ENCODE measurements around the gene AHCYL2. TPM values are rescaled to one million over a fixed set of nuclear protein-coding genes. Genes with fewer than 3 reads are reported as not detected.

The AHCYL2 gene
- total and polyA plus RNA-seq, 12 donors: 6.6 to 57.1 (median 21.7) TPM

DNA sequence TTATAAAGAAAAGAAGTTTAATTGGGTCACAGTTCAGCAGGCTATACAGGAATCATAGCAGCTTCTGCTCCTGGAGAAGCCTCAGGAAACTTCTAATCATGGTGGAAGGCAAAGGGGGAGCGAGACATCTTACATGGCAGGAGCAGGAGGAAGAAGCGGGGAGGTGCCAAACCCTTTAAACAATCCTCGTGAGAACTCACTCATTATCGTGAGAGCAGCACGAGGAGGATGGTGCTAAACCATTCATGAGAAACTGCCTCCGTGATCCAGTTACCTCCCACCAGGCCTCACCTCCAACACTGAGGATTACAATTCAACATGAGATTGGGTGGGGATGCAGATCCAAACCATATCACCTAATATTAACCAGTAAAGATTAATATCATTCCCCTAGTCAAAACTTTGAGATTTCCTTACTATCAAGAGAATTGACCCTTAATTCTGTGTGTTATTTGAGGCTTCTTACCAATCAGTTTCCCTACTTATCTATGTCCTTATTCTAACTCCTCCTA lies 38.0 kb upstream of the AHCYL2 start:
- Histone ChIP-seq H3K4me1 (replicated peaks in 1 of 2) (peaks cover 0 to 4% of the 10 kb centered on the region in 2 donors), H3K27me3 (no peaks in the 10 kb centered on the region), H3K27ac (no peak overlapping the region), H3K9me3 (replicated peaks in 1 of 3) (no peaks in the 10 kb centered on the region), H3K4me3 (no peak overlapping the region), H3K36me3 (replicated peaks in 1 of 2) (no peaks in the 10 kb centered on the region)
- WGBS, 4 donors: 75 to 95% (median 91%) methylated on average over 4 to 6 of the region's 6 CpGs
- no peak for DNase-seq
- no peak for TF ChIP-seq POLR2A (IDR thresholded peaks at IDR 0.05)
- TF ChIP-seq, protein P1, sequence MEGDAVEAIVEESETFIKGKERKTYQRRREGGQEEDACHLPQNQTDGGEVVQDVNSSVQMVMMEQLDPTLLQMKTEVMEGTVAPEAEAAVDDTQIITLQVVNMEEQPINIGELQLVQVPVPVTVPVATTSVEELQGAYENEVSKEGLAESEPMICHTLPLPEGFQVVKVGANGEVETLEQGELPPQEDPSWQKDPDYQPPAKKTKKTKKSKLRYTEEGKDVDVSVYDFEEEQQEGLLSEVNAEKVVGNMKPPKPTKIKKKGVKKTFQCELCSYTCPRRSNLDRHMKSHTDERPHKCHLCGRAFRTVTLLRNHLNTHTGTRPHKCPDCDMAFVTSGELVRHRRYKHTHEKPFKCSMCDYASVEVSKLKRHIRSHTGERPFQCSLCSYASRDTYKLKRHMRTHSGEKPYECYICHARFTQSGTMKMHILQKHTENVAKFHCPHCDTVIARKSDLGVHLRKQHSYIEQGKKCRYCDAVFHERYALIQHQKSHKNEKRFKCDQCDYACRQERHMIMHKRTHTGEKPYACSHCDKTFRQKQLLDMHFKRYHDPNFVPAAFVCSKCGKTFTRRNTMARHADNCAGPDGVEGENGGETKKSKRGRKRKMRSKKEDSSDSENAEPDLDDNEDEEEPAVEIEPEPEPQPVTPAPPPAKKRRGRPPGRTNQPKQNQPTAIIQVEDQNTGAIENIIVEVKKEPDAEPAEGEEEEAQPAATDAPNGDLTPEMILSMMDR (IDR thresholded peaks at IDR 0.05): no peak
- intact Hi-C loops (cut with DNase I): no loop called here

DNA sequence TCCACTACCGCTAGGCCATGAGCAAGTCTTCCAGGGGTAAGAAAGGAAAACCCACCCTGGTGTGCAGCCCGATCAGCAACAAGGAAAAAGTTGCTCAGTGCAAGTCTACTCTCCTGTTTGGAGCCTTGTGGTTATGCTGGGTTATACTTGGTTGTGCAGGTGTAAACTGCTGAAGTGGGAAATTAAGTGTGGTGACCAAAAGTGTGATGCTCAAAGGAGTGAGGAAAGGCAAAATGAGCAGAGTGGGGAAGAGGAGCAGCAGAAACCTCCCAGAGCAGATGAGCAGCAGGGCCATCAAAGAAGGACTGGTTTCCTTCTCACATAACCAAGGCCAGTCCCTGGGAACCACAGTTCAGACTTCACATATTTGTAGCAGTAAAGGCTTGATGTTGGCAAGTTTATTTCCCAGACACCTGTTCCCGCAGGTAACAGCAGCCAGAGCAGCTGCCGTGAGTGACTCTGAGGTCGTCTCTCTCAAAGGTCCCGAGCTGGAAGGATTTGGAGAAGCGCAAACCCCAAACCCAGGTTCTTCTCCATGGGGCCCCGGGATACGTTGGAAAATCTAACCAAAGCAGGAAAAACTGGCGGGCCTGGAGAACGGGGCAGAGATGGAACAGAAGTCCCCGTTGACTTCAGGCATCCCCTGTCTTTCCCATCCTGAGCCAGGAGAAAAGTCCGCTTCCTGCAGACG lies 37.0 kb upstream of the AHCYL2 start:
- no peak for DNase-seq
- Histone ChIP-seq H3K9me3 (replicated peaks in 1 of 3) (no peaks in the 10 kb centered on the region), H3K27ac (peak overlapping the region in 1 of 5 donors; percentile 46), H3K4me1 (replicated peaks in 1 of 2) (peaks cover 0 to 4% of the 10 kb centered on the region in 2 donors), H3K36me3 (replicated peaks in 1 of 2) (no peaks in the 10 kb centered on the region), H3K4me3 (peak overlapping the region in 2 of 4 donors; percentile 41 to 84), H3K27me3 (no peaks in the 10 kb centered on the region)
- intact Hi-C loops (cut with DNase I): no loop called here
- WGBS, 4 donors: 28 to 35% (median 31%) methylated on average over 14 of the region's 14 CpGs
- TF ChIP-seq POLR2A (IDR thresholded peaks at IDR 0.05): no peak
- TF ChIP-seq, protein P1 (IDR thresholded peaks at IDR 0.05): no peak

DNA sequence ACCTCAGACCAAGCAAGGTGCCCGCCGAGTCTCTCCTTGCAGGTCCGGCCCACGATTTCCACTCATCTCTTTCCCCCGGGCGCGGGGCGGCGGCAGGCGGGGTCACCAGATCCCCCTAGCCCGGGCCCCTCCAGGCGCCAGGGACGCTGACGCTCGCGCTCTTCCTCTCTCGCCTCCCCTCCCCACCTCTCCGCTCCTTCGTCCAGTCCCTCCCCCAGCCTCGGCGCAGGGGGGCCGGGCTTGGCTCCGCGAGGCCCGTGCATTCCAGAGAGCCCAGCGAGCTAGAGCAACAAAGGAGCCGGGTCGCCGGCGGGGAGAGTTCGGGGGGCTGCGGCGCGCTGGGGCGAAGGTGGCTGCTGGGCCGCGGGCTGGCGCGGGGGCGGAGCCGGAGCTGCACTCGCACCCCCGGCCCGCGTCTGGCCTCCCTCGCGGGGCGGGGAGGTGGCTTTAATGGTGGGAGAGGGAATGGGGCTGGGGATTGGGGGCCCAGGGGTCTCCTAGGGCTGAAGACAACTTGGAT lies 36.4 kb upstream of the AHCYL2 start, which contains the start of gene SMO:
Gene SMO (plus strand): TSS at position 262 of the 520 bp plus-strand sequence. CDS start 519 bp downstream, outside the sequence.
- Histone ChIP-seq H3K27ac (peak within 1 kb of the TSS in 1 of 5 donors; percentile 46), H3K4me1 (replicated peaks in 1 of 2) (peaks cover 0 to 4% of the 10 kb centered on the region in 2 donors), H3K27me3 (no peaks in the 10 kb centered on the region), H3K4me3 (peak within 1 kb of the TSS; percentile 41 to 84 (median 58)), H3K36me3 (replicated peaks in 1 of 2) (no peaks in the 10 kb centered on the region), H3K9me3 (replicated peaks in 1 of 3) (no peaks in the 10 kb centered on the region)
- intact Hi-C loops (cut with DNase I): no loop called here
- peak in 1 of 2 donors; percentile 11 for TF ChIP-seq POLR2A (IDR thresholded peaks at IDR 0.05)
- TF ChIP-seq, protein P1 (IDR thresholded peaks at IDR 0.05): no peak
- WGBS, 4 donors: 0 to 1% (median 1%) methylated on average over 3 to 48 of the region's 48 CpGs
- DNase-seq: peak in 4 of 7 donors; percentile 37 to 48 (median 42)

DNA sequence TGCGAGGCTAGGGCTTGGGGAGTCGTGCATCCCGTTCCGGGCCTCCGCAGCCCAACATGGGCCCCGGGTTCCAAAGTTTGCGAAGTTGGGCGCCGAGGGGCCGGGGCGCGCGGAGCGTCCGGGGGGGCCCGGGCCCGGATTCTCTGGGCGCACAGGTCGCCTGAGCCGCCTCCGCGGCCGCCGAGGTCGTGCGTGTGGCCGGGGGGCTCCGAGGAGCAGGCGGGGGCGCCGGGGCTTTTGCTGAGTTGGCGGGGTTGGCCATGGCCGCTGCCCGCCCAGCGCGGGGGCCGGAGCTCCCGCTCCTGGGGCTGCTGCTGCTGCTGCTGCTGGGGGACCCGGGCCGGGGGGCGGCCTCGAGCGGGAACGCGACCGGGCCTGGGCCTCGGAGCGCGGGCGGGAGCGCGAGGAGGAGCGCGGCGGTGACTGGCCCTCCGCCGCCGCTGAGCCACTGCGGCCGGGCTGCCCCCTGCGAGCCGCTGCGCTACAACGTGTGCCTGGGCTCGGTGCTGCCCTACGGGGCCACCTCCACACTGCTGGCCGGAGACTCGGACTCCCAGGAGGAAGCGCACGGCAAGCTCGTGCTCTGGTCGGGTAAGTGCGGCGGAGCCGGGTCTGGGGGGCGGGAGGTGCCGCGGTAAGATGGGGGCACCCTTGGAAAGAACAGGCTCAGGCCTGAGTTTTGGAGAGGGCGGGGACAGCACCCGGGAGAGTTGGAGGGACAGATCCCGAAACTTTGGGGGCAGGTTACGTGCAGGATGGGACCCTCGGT lies 35.8 kb upstream of the AHCYL2 start:
- Histone ChIP-seq H3K27ac (peak overlapping the region in 1 of 5 donors; percentile 46), H3K4me1 (replicated peaks in 1 of 2) (peaks cover 0 to 4% of the 10 kb centered on the region in 2 donors), H3K4me3 (peak overlapping the region; percentile 41 to 84 (median 58)), H3K27me3 (no peaks in the 10 kb centered on the region), H3K36me3 (replicated peaks in 1 of 2) (no peaks in the 10 kb centered on the region), H3K9me3 (replicated peaks in 1 of 3) (no peaks in the 10 kb centered on the region)
- 1 to 12% (median 5%) methylated on average over 5 to 83 of the region's 83 CpGs for WGBS, 4 donors
- TF ChIP-seq, protein P1 (IDR thresholded peaks at IDR 0.05): no peak
- TF ChIP-seq POLR2A (IDR thresholded peaks at IDR 0.05): no peak
- DNase-seq: peak in 2 of 7 donors; percentile 25 to 31
- intact Hi-C loops (cut with DNase I): no loop called here

Data from adrenal gland (tissue), 12 donors.